Parathyroid adenoma (tissue), 2 donors: Measurements from ENCODE around the gene MTG2.

Source experiments
- H2AFZ ChIP-seq: fragments of 300-600 bp; sonication (generic); one replicate; pipeline ENCODE4 v1.7.0; 2017; ENCODE audit warnings: antibody characterized with exemption, mild to moderate bottlenecking
- H3K27ac ChIP-seq: fragments of 300-600 bp; sonication (generic); one replicate; pipeline ENCODE4 v1.7.0; 2017
- H3K27me3 ChIP-seq: fragments of 300-600 bp; sonication (generic); one replicate; pipeline ENCODE4 v1.7.0; 2017; ENCODE audit warnings: low read length; ENCODE audit not compliant: control insufficient read depth, insufficient read depth
- H3K36me3 ChIP-seq: fragments of 300-600 bp; sonication (generic); one replicate; pipeline ENCODE4 v1.7.0; 2017; ENCODE audit warnings: low read length; ENCODE audit not compliant: control insufficient read depth, insufficient read depth
- H3K4me1 ChIP-seq: fragments of 300-600 bp; sonication (generic); one replicate; pipeline ENCODE4 v1.7.0; 2017; ENCODE audit warnings: control low read depth
- H3K4me2 ChIP-seq: fragments of 300-600 bp; sonication (generic); one replicate; pipeline ENCODE4 v1.7.0; 2017; ENCODE audit warnings: low read length
- H3K4me3 ChIP-seq: fragments of 300-600 bp; sonication (generic); one replicate; pipeline ENCODE4 v1.7.0; 2017; ENCODE audit warnings: low read depth, low read length
- H3K79me2 ChIP-seq: fragments of 300-600 bp; sonication (generic); one replicate; pipeline ENCODE4 v1.7.0; 2017; ENCODE audit warnings: control low read depth
- H3K9ac ChIP-seq: fragments of 300-600 bp; sonication (generic); one replicate; pipeline ENCODE4 v1.7.0; 2017; ENCODE audit warnings: mild to moderate bottlenecking
- H3K9me3 ChIP-seq: fragments of 300-600 bp; sonication (generic); one replicate; pipeline ENCODE4 v1.7.0; 2017; ENCODE audit warnings: low read length; ENCODE audit not compliant: control insufficient read depth
- CTCF ChIP-seq: fragments of 300-600 bp; sonication (generic); IDR thresholded peaks from one replicate; pipeline ENCODE4 v1.7.0; 2017; ENCODE audit warnings: antibody characterized with exemption, mild to moderate bottlenecking
- donor health status: primary hyperparathyroidism.

The MTG2 gene

GRCh38 chr20:62244644-62245108 is 61.8 kb downstream of the MTG2 start:
- Histone ChIP-seq H3K9me3 (no peaks in the 10 kb centered on the region), H3K9ac (no peak overlapping the region), H3K4me2 (no peak overlapping the region), H2AFZ (no peak overlapping the region), H3K27ac (peak overlapping the region; percentile 67), H3K27me3 (no peaks in the 10 kb centered on the region), H3K4me1 (peaks cover 23% of the 10 kb centered on the region), H3K4me3 (no peak overlapping the region), H3K36me3 (no peaks in the 10 kb centered on the region), H3K79me2 (peaks cover 76% of the 10 kb centered on the region)
- TF ChIP-seq CTCF, result no peak

- Histone ChIP-seq H3K79me2 (peaks cover 74% of the 10 kb centered on the region), H3K9ac (no peak overlapping the region), H3K4me1 (peaks cover 23% of the 10 kb centered on the region), H3K9me3 (no peaks in the 10 kb centered on the region), H3K4me2 (no peak overlapping the region), H3K4me3 (no peak overlapping the region), H3K27ac (no peak overlapping the region), H3K27me3 (no peaks in the 10 kb centered on the region), H3K36me3 (no peaks in the 10 kb centered on the region), H2AFZ (no peak overlapping the region)
- no peak for TF ChIP-seq CTCF
These were observed 63.1 kb downstream of the MTG2 start for GRCh38 chr20:62245911-62246280.

GRCh38 chr20:62246431-62246830 is 63.6 kb downstream of the MTG2 start:
- Histone ChIP-seq H3K4me3 (no peak overlapping the region), H3K27me3 (no peaks in the 10 kb centered on the region), H3K27ac (peak overlapping the region; percentile 52), H3K79me2 (peaks cover 69% of the 10 kb centered on the region), H3K4me1 (peaks cover 23% of the 10 kb centered on the region), H3K36me3 (no peaks in the 10 kb centered on the region), H3K9ac (no peak overlapping the region), H3K9me3 (no peaks in the 10 kb centered on the region), H2AFZ (no peak overlapping the region), H3K4me2 (no peak overlapping the region)
- TF ChIP-seq CTCF, result no peak

GRCh38 chr20:62246872-62247652 is 64.2 kb downstream of the MTG2 start:
- H3K9me3 ChIP-seq, result no peaks in the 10 kb centered on the region
- no peaks in the 10 kb centered on the region for H3K36me3 ChIP-seq
- H3K79me2 ChIP-seq, result peaks cover 70% of the 10 kb centered on the region
- peaks cover 23% of the 10 kb centered on the region for H3K4me1 ChIP-seq
- H3K27me3 ChIP-seq, result no peaks in the 10 kb centered on the region
- peak overlapping the region; percentile 52 for H3K27ac ChIP-seq
- H3K9ac ChIP-seq, result no peak overlapping the region
- TF ChIP-seq CTCF, result no peak
- H2AFZ ChIP-seq, result no peak overlapping the region
- H3K4me3 ChIP-seq, result no peak overlapping the region
- peak overlapping the region; percentile 39 for H3K4me2 ChIP-seq
